ENCODE results near the gene RPS4Y1.

DNA sequence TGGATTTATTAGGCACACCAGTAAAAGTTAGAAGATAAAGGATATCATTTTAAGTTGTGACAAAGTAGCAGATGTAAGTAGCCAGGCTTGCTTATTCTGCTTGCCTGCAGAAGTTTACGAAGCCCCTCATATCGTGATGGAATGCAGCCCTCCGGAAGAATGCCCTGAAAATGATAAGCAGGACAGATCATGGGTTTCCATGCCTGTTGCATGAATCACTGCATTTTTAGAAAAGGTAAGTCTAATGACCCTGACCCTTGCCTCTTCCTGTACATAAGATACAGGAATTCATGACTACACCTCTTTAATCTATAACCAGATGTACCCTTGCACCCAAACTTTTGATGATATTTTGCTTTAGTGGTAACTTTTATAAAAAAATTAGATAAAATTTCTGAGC lies 16.9 kb upstream of the RPS4Y1 start:
- TF ChIP-seq CTCF (IDR thresholded peaks at IDR 0.05) (no peak), POLR2AphosphoS5 (IDR thresholded peaks at IDR 0.05; ENCODE audit: low read depth, low read length) (no peak)

All from Panc1 (cell line).